HG03175 (cell line): ENCODE data around the gene TNFRSF21.
"Not testable (repeated sequence)": the region's sequence is repeated elsewhere in the genome, so short reads cannot be mapped to it uniquely, and the experiment has no call there.

ENCODE experiments used
- ATAC-seq: cut with Tn5 transposase; IDR thresholded peaks from one replicate; pipeline ENCODE4 v1.9.1; 2021; ENCODE audit warnings: mild to moderate bottlenecking, moderate library complexity; ENCODE audit not compliant: unreplicated experiment

Gene TNFRSF21

GRCh38 chr6:47290124-47290834 is 19.4 kb downstream of the TNFRSF21 start:
- no peak for ATAC-seq

GRCh38 chr6:47288267-47289090 is 21.2 kb downstream of the TNFRSF21 start:
- no peak for ATAC-seq

GRCh38 chr6:47286301-47286700 is 23.4 kb downstream of the TNFRSF21 start:
- no peak for ATAC-seq

- ATAC-seq = no peak
Measured at GRCh38 chr6:47283993-47284392, 25.7 kb downstream of the TNFRSF21 start.

- no peak for ATAC-seq
Measured at GRCh38 chr6:47278545-47278944, 31.2 kb downstream of the TNFRSF21 start.

GRCh38 chr6:47277702-47278101 is 32.0 kb downstream of the TNFRSF21 start:
- ATAC-seq = no peak

GRCh38 chr6:47276377-47276776 is 33.3 kb downstream of the TNFRSF21 start:
- no peak for ATAC-seq

- no peak for ATAC-seq
Measured at GRCh38 chr6:47275640-47276039, 34.1 kb downstream of the TNFRSF21 start.

GRCh38 chr6:47275132-47275531 is 34.6 kb downstream of the TNFRSF21 start:
- not testable (repeated sequence) for ATAC-seq

GRCh38 chr6:47268572-47269187 is 41.0 kb downstream of the TNFRSF21 start:
- no peak for ATAC-seq

- ATAC-seq = no peak
Measured at GRCh38 chr6:47267301-47267700, 42.4 kb downstream of the TNFRSF21 start.

GRCh38 chr6:47265971-47266370 is 43.7 kb downstream of the TNFRSF21 start:
- ATAC-seq = no peak

GRCh38 chr6:47264775-47265184 is 44.9 kb downstream of the TNFRSF21 start:
- ATAC-seq = no peak

- no peak for ATAC-seq
Measured at GRCh38 chr6:47263268-47263667, 46.4 kb downstream of the TNFRSF21 start.

- ATAC-seq = no peak
Measured at GRCh38 chr6:47262231-47262630, 47.5 kb downstream of the TNFRSF21 start.

GRCh38 chr6:47261191-47261590 is 48.5 kb downstream of the TNFRSF21 start:
- ATAC-seq = no peak

GRCh38 chr6:47260021-47260420 is 49.7 kb downstream of the TNFRSF21 start:
- ATAC-seq = no peak

- no peak for ATAC-seq
Measured at GRCh38 chr6:47258724-47259347, 50.9 kb downstream of the TNFRSF21 start.

GRCh38 chr6:47256981-47257730 is 52.5 kb downstream of the TNFRSF21 start:
- ATAC-seq = no peak

GRCh38 chr6:47256361-47256760 is 53.3 kb downstream of the TNFRSF21 start:
- ATAC-seq = no peak

GRCh38 chr6:47254906-47255305 is 54.8 kb downstream of the TNFRSF21 start:
- ATAC-seq = no peak
